Measurements from ENCODE around the gene INSIG2. TPM values are rescaled to one million over a fixed set of nuclear protein-coding genes. Genes with fewer than 3 reads are reported as not detected.

Gene INSIG2
- total RNA-seq: 10 to 100 TPM in 2 of 3 donors, 1 to 10 TPM in 1; 9.7 to 12.5 (median 10.2) TPM

- ATAC-seq (peak; percentile 91 to 93), DNase-seq (peak; percentile 78)
- Mint-ChIP-seq H3K9me3 (no peaks in the 10 kb centered on the region), H3K36me3 (ENCODE audit: insufficient read depth) (peaks cover 3% of the 10 kb centered on the region), H3K27me3 (ENCODE audit: low read depth) (peaks cover 5% of the 10 kb centered on the region), H3K4me1 (ENCODE audit: low read depth) (peaks cover 28% of the 10 kb centered on the region), H3K4me3 (peak within 1 kb of the TSS; percentile 90)
Observed at GRCh38 chr2:118088051-118089024, at the start of gene INSIG2. TSS of gene INSIG2 (plus strand) at chr2:118088471. CDS start at chr2:118096557, 8,086 bp downstream.

DNA sequence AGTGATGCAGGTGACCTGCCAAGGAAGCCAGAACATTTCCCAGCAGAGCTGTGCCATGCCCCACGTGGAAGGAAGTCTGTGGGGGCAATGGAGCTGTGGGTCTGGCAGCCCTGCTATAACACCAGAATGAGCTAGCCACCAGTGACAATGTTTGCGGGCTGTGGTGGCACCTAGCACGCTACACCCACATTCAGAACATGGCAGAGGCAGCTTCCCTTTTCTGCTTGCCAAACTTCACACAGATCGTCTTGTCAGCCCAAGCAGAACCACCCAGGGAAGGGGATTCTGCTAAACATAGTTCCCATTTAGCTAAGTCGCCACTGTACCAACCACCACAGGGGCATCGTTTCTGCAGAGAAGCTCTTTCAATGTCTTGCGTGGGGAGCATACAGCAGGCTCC is 47.4 kb upstream of the INSIG2 start:
- no peak for DNase-seq
- H3K4me3 Mint-ChIP-seq: no peak overlapping the region
- peaks cover 7% of the 10 kb centered on the region for H3K9me3 Mint-ChIP-seq
- ATAC-seq: no peak
- H3K27me3 Mint-ChIP-seq (ENCODE audit: low read depth): peaks cover 41% of the 10 kb centered on the region
- H3K36me3 Mint-ChIP-seq (ENCODE audit: insufficient read depth): no peaks in the 10 kb centered on the region
- H3K4me1 Mint-ChIP-seq (ENCODE audit: low read depth): no peaks in the 10 kb centered on the region

DNA sequence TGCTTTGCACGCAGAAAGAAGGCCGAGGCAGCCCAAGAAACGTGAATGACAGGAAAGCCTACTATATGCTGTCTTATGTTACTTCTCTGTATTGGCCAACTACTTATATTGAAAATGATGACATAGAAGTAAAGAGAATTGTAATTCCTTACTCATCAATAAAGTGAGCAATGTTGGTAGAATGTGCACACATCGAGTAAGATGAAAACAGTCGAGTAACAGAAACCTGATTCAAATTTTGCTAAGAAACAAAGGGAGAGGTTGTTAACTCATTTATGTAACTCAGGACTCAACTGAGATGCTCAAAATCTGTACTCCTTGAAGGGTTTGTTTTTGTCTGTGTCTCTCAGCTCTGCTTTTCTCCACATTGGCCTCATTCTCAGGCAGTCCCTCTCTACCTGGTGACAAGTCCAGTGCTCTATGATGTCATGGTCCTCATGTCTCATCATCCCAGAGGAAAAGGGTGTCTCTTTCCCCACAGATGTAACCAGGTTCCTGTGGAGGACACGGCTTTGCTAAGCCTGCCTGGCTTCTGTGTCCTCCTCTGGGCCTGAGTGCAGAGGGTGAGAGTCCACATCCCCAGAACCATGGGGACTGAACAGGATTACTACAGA is 44.1 kb upstream of the INSIG2 start:
- DNase-seq (no peak), ATAC-seq (peak in 1 of 2 donors; percentile 35)
- Mint-ChIP-seq H3K4me3 (no peak overlapping the region), H3K27me3 (ENCODE audit: low read depth) (peaks cover 33% of the 10 kb centered on the region), H3K4me1 (ENCODE audit: low read depth) (no peaks in the 10 kb centered on the region), H3K36me3 (ENCODE audit: insufficient read depth) (no peaks in the 10 kb centered on the region), H3K9me3 (no peaks in the 10 kb centered on the region)

DNA sequence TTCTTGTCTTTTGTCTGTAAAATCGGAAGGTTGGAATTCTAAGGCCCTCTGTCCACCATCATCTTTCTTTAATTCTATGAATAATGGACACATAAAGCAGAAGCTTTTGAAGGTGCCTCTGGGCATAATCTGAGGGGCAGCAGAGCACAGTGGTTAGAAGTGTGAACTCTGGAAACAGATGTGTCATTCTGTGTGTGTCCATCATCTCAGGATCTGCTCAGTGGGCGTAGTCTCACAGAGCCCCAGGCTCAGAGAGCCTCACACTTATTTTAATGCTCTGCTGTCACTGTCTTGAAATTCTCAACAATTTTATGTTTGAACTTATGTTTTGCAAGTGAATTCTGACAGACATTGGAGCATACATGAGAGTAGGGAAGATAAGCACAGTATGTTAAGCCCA is 43.4 kb upstream of the INSIG2 start:
- ATAC-seq (no peak), DNase-seq (no peak)
- Mint-ChIP-seq H3K27me3 (ENCODE audit: low read depth) (peaks cover 32% of the 10 kb centered on the region), H3K4me1 (ENCODE audit: low read depth) (no peaks in the 10 kb centered on the region), H3K4me3 (no peak overlapping the region), H3K36me3 (ENCODE audit: insufficient read depth) (no peaks in the 10 kb centered on the region), H3K9me3 (no peaks in the 10 kb centered on the region)

DNA sequence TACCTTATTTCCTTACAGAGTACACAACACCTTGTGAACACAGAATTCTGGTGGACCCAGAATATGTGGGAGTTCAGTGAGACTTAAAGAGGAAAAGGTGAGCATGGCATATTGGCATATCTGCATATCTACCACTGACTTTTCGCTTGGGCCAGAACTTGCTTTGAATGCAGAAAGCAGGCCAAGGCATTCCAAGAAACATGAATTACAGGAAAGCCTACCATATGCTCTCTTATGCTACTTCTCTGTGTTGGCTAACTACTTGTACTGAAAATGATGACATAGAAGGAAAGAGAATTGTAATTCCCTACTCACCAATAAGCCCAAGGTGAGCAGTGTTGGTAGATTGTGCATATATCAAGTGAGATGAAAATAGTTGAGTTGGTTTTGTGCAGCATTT is 43.0 kb upstream of the INSIG2 start:
- no peak overlapping the region for H3K4me3 Mint-ChIP-seq

DNA sequence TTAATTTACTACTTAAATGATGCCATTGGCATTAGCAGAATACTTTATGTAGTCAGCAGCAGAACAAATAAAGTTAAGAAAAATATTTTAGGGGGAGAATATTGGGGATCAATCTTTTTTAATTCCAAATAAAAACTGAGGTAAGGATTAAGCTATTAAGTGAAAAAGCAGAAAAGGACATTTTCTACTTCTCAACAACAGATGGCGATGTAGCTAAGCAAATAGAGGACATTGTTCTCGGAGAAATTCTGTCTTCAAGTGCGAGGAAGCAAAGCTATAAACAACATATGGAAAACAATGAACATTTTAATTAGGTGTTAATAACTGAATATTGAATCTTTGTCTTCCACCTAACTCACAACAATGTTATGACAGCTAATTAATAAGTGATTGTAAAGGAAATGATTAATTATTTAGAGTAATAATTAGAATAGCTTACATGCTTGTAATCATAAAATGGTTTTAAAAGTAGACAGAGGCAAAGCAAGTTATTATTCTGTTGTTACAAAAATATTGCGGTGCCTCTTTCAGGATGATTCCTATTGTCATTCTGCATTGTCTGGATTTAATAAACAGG is 41.5 kb upstream of the INSIG2 start:
- Mint-ChIP-seq H3K36me3 (ENCODE audit: insufficient read depth) (no peaks in the 10 kb centered on the region), H3K27me3 (ENCODE audit: low read depth) (peaks cover 34% of the 10 kb centered on the region), H3K4me3 (no peak overlapping the region), H3K4me1 (ENCODE audit: low read depth) (no peaks in the 10 kb centered on the region), H3K9me3 (no peaks in the 10 kb centered on the region)
- ATAC-seq (no peak), DNase-seq (no peak)

More for the DNA sequence above, 43.0 kb upstream of the INSIG2 start:
- Mint-ChIP-seq H3K4me1 (ENCODE audit: low read depth) (no peaks in the 10 kb centered on the region), H3K9me3 (no peaks in the 10 kb centered on the region), H3K27me3 (ENCODE audit: low read depth) (peaks cover 31% of the 10 kb centered on the region), H3K36me3 (ENCODE audit: insufficient read depth) (no peaks in the 10 kb centered on the region)
- ATAC-seq (no peak), DNase-seq (no peak)

GRCh38 chr2:118047380-118047826 is 40.9 kb upstream of the INSIG2 start:
- ATAC-seq (no peak), DNase-seq (no peak)
- Mint-ChIP-seq H3K36me3 (ENCODE audit: insufficient read depth) (no peaks in the 10 kb centered on the region), H3K9me3 (no peaks in the 10 kb centered on the region), H3K27me3 (ENCODE audit: low read depth) (peaks cover 34% of the 10 kb centered on the region), H3K4me1 (ENCODE audit: low read depth) (no peaks in the 10 kb centered on the region), H3K4me3 (no peak overlapping the region)

DNA sequence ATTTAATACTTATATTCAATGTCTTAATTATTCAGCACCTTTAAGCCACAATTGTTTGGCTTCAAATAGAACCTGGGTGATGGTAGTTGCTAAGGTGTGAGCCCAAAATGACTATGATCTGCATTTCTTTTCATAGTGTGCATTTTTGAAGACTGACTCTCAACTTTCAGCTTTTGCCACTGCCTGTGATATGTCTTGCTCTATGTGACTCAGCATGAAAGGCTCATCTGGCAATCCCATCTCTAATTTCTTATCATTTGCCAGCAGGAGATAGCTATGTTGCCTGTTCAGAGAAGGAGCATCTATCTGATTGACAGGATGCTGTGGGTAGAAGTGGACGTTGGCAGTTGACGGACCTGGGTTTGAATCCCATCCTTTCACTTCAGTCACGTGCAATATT is 39.9 kb upstream of the INSIG2 start:
- Mint-ChIP-seq H3K4me3 (no peak overlapping the region), H3K4me1 (ENCODE audit: low read depth) (no peaks in the 10 kb centered on the region), H3K36me3 (ENCODE audit: insufficient read depth) (no peaks in the 10 kb centered on the region), H3K27me3 (ENCODE audit: low read depth) (peaks cover 32% of the 10 kb centered on the region), H3K9me3 (no peaks in the 10 kb centered on the region)
- ATAC-seq (no peak), DNase-seq (no peak)

DNA sequence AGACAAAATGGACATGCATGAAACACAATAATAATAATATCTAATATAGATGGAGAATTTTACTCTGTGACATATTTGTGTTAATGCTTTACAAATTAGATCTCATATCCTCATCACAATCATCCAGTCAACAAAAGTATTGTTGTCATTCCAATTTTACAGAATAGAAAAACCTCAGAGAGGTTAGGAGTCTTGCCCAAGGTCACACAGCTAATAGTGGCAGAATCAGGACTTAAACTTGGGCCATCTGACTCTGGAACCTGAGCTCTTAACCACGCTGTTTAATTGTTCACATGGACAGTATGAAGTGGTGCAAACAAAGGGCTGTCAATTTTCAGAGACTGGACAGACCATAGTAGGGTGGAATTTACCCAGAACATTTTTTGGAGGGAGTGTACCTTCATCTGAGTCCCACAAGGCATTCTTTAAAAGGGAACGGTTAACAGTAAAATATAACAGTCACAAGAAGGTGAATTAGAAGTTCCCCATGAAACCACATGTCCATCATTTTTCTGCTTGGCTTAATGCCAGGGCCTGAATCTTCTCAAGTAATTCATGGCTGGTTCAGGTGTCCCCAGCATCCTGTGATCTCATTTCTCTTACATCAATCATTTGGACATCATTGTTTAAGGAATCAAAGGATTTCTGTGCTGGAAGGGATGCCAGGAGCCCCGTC is 39.0 kb upstream of the INSIG2 start:
- Mint-ChIP-seq H3K27me3 (ENCODE audit: low read depth) (peaks cover 24% of the 10 kb centered on the region), H3K4me1 (ENCODE audit: low read depth) (no peaks in the 10 kb centered on the region), H3K4me3 (no peak overlapping the region), H3K9me3 (no peaks in the 10 kb centered on the region), H3K36me3 (ENCODE audit: insufficient read depth) (no peaks in the 10 kb centered on the region)
- DNase-seq (no peak), ATAC-seq (no peak)

GRCh38 chr2:118049816-118050140 is 38.5 kb upstream of the INSIG2 start:
- Mint-ChIP-seq H3K4me1 (ENCODE audit: low read depth) (no peaks in the 10 kb centered on the region), H3K36me3 (ENCODE audit: insufficient read depth) (no peaks in the 10 kb centered on the region), H3K4me3 (no peak overlapping the region), H3K9me3 (no peaks in the 10 kb centered on the region), H3K27me3 (ENCODE audit: low read depth) (peaks cover 23% of the 10 kb centered on the region)
- no peak for ATAC-seq
- no peak for DNase-seq

DNA sequence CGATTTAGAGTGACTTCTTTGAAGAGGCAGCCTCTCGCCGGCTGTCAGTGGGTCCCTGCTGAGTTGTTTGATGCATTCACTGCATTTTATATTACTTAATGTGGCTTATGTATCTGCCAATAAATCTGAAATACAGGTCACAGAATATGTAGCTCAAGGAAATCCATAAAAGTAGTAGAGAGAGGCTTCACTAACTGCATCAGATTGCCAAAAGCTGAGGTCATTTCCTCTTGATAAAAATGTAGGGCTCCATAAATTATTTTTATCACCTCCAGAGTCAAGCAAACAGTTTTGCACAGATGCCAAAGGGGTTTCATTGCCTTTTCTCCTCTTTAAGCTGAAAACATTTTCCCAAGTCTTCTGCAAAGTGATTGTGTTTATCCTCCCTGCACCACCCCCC is 37.9 kb upstream of the INSIG2 start:
- ATAC-seq: no peak
- no peaks in the 10 kb centered on the region for H3K4me1 Mint-ChIP-seq (ENCODE audit: low read depth)

DNA sequence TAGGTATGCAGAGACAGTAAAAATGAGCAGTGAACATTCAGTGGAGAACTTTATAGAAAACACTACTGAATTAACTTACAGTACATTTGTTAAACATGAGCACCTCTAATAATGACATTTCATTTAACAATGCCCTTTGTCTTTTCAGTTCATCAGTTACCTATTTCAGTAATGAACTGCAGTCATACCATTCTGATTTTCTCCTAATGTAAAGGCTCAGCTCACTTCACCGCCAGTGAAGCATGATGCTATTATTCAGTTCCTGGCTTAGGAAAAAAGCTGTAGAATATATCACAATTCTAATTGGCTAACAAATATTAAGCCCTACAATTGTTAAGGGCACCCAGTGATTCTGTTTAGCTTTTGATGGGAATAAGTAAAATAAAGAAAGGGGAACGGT is 37.3 kb upstream of the INSIG2 start:
- no peaks in the 10 kb centered on the region for H3K4me1 Mint-ChIP-seq (ENCODE audit: low read depth)
- H3K4me3 Mint-ChIP-seq: no peak overlapping the region
- DNase-seq (no peak), ATAC-seq (no peak)
- H3K27me3 Mint-ChIP-seq (ENCODE audit: low read depth): peaks cover 31% of the 10 kb centered on the region
- H3K36me3 Mint-ChIP-seq (ENCODE audit: insufficient read depth): no peaks in the 10 kb centered on the region
- H3K9me3 Mint-ChIP-seq: no peaks in the 10 kb centered on the region

More for the DNA sequence above, 37.9 kb upstream of the INSIG2 start:
- H3K36me3 Mint-ChIP-seq (ENCODE audit: insufficient read depth): no peaks in the 10 kb centered on the region
- H3K4me3 Mint-ChIP-seq: no peak overlapping the region
- no peak for DNase-seq
- H3K9me3 Mint-ChIP-seq: no peaks in the 10 kb centered on the region
- peaks cover 29% of the 10 kb centered on the region for H3K27me3 Mint-ChIP-seq (ENCODE audit: low read depth)

- Mint-ChIP-seq H3K4me1 (ENCODE audit: low read depth) (no peaks in the 10 kb centered on the region), H3K9me3 (no peaks in the 10 kb centered on the region), H3K27me3 (ENCODE audit: low read depth) (peaks cover 31% of the 10 kb centered on the region), H3K4me3 (no peak overlapping the region), H3K36me3 (ENCODE audit: insufficient read depth) (no peaks in the 10 kb centered on the region)
- DNase-seq (no peak), ATAC-seq (no peak)
Observed at GRCh38 chr2:118051826-118052358, 36.4 kb upstream of the INSIG2 start.

DNA sequence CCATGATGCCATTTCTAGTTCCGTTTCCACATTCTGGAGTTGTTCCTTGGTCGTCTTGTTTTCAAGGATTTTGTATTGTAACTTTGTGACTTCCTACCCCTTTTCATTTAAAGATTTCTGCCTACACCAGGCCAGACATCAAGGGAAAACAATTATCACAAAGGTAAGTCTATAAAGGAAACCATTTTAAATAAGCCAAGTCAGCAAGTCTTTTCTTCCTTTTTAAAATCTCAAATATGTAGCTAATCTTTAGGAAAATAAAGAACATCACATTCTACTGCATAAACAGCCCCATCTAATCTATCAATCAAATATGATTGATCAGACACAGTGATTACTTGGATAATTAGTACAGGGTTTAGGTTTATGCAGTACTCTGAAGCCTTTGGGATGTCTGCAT is 35.8 kb upstream of the INSIG2 start:
- DNase-seq (no peak), ATAC-seq (no peak)
- no peaks in the 10 kb centered on the region for H3K36me3 Mint-ChIP-seq (ENCODE audit: insufficient read depth)
- peaks cover 27% of the 10 kb centered on the region for H3K27me3 Mint-ChIP-seq (ENCODE audit: low read depth)
- no peaks in the 10 kb centered on the region for H3K4me1 Mint-ChIP-seq (ENCODE audit: low read depth)
- no peaks in the 10 kb centered on the region for H3K9me3 Mint-ChIP-seq
- H3K4me3 Mint-ChIP-seq: no peak overlapping the region
